A673 (cell line): Measurements from ENCODE around the gene LDOC1.

Source experiments
- CTCF ChIP-seq: fragments of 300-800, 200-600 bp; sonication (generic); conservative IDR thresholded peaks from 2 replicates; pipeline ENCODE4 v1.5.1; 2017; ENCODE audit warnings: low read depth, mild to moderate bottlenecking, antibody characterized with exemption, low read length, moderate library complexity, mixed read lengths
- EZH2 ChIP-seq: fragments of 200-600 bp; sonication (generic); IDR thresholded peaks from 2 replicates; pipeline ENCODE4 v1.6.1; 2017; ENCODE audit warnings: borderline replicate concordance, low read depth, mild to moderate bottlenecking, mixed read lengths, antibody characterized with exemption, low read length; ENCODE audit not compliant: poor library complexity, severe bottlenecking

GRCh38 chrX:141175786-141176185 is 1.1 kb downstream of the LDOC1 start:
- TF ChIP-seq CTCF (no peak), EZH2 (no peak)
